GM23248 (cell line): ENCODE data around the gene STAG1. TPM values are rescaled to one million over a fixed set of nuclear protein-coding genes. Genes with fewer than 3 reads are reported as not detected.

ENCODE experiments used
- DNase-seq: peaks from one replicate; pipeline ENCODE4 v3.0.0-alpha.2; 2015
- H2AFZ ChIP-seq: fragments of 200-600 bp; sonication (generic); 2 replicates; pipeline ENCODE4 v1.6.1; 2016; ENCODE audit warnings: antibody characterized with exemption
- H3F3A ChIP-seq: fragments of 200-600 bp; sonication (generic); 2 replicates; pipeline ENCODE4 v1.6.1; 2016; ENCODE audit warnings: mild to moderate bottlenecking, antibody characterized with exemption, mixed run types; ENCODE audit not compliant: insufficient read depth
- H3K27ac ChIP-seq: fragments of 200-600 bp; sonication (generic); 2 replicates; pipeline ENCODE4 v1.5.1; 2016; ENCODE audit warnings: mild to moderate bottlenecking
- H3K27me3 ChIP-seq: fragments of 200-600 bp; sonication (generic); replicated peaks from 2 replicates; pipeline ENCODE4 v1.6.1; 2016; ENCODE audit warnings: mild to moderate bottlenecking; ENCODE audit not compliant: insufficient read depth
- H3K36me3 ChIP-seq: fragments of 200-600 bp; sonication (generic); 2 replicates; pipeline ENCODE4 v1.6.1; 2016; ENCODE audit warnings: low read depth, mild to moderate bottlenecking
- H3K4me1 ChIP-seq: fragments of 200-600 bp; sonication (generic); 2 replicates; pipeline ENCODE4 v1.6.1; 2016; ENCODE audit warnings: mild to moderate bottlenecking; ENCODE audit not compliant: insufficient read depth
- H3K4me2 ChIP-seq: fragments of 200-600 bp; sonication (generic); one replicate; pipeline ENCODE4 v1.6.1; 2016; ENCODE audit warnings: mild to moderate bottlenecking; ENCODE audit not compliant: unreplicated experiment
- H3K4me3 ChIP-seq: fragments of 200-600 bp; sonication (generic); 2 replicates; pipeline ENCODE4 v1.5.1; 2016; ENCODE audit warnings: mild to moderate bottlenecking
- H3K79me2 ChIP-seq: fragments of 200-600 bp; sonication (generic); 2 replicates; pipeline ENCODE4 v1.6.1; 2016; ENCODE audit warnings: mild to moderate bottlenecking; ENCODE audit not compliant: insufficient read depth
- H3K9ac ChIP-seq: fragments of 200-600 bp; sonication (generic); 2 replicates; pipeline ENCODE4 v1.6.1; 2016; ENCODE audit warnings: mild to moderate bottlenecking
- H3K9me2 ChIP-seq: fragments of 200-600 bp; sonication (generic); 2 replicates; pipeline ENCODE4 v1.6.1; 2016; ENCODE audit warnings: mixed run types, mild to moderate bottlenecking, moderate library complexity; ENCODE audit not compliant: insufficient read depth
- H3K9me3 ChIP-seq: fragments of 200-600 bp; sonication (generic); one replicate; pipeline ENCODE4 v1.6.1; 2017; ENCODE audit warnings: low read depth
- H4K20me1 ChIP-seq: fragments of 200-600 bp; sonication (generic); 2 replicates; pipeline ENCODE4 v1.6.0; 2016; ENCODE audit not compliant: insufficient read depth
- EZH2 ChIP-seq: fragments of 200-600 bp; sonication (generic); IDR thresholded peaks from 2 replicates; pipeline ENCODE4 v1.6.1; 2018; ENCODE audit warnings: antibody characterized with exemption, mild to moderate bottlenecking; ENCODE audit not compliant: insufficient read depth, poor library complexity, severe bottlenecking
- EZH2phosphoT487 ChIP-seq: fragments of 200-600 bp; sonication (generic); IDR thresholded peaks from 2 replicates; pipeline ENCODE4 v1.6.1; 2018; ENCODE audit warnings: antibody characterized with exemption, moderate library complexity, mild to moderate bottlenecking, low read depth; ENCODE audit not compliant: insufficient read depth
- WGBS, 2 experiments: methylation state at CpG; one replicate each; pipeline ENCODE4 v1.1.6; 2015 to 2017; ENCODE audit warnings: low lambda C conversion rate in 2 of 2, low coverage in 1 of 2; ENCODE audit errors: missing lambda C conversion rate in 2 of 2; 5-methylcytosine and 5-hydroxymethylcytosine counted together
- in situ Hi-C: fragments of 300-500 bp; cut with MboI; formaldehyde crosslinking; loops from 2 replicates; pipeline ENCODE4 v1.15.0; 2020
- polyA plus RNA-seq: library from polyadenylated mRNA; unstranded; fragments of >200 nt; fragmentation: Nextera tagmentation; extraction: Ambion mirVana; gene quantifications from 2 replicates; pipeline ENCODE4 v1.2.1, GENCODE V29; 2016
- total RNA-seq: library from RNA; depleted of rRNA; stranded (reverse); fragments of >200 nt; shearing (Covaris generic); gene quantifications from 2 replicates; pipeline ENCODE4 v1.2.3, GENCODE V29; 2014

The STAG1 gene
- total and polyA plus RNA-seq, 2 experiments from 2014 or later = 21.1 to 39.7 TPM

GRCh38 chr3:136676009-136676408 lies 76.2 kb downstream of the STAG1 start:
- H3K27ac ChIP-seq = no peak overlapping the region
- no peaks in the 10 kb centered on the region for H3K9me3 ChIP-seq
- H3K4me1 ChIP-seq = peaks cover 25% of the 10 kb centered on the region
- H3K9me2 ChIP-seq = no peaks in the 10 kb centered on the region
- H3K36me3 ChIP-seq = no peaks in the 10 kb centered on the region
- no peak overlapping the region for H2AFZ ChIP-seq
- no peak for TF ChIP-seq EZH2
- peaks cover 98% of the 10 kb centered on the region for H3K79me2 ChIP-seq
- H3K9ac ChIP-seq = no peak overlapping the region
- no peak overlapping the region for H3K4me3 ChIP-seq
- no peaks in the 10 kb centered on the region for H3K27me3 ChIP-seq
- no peak for DNase-seq
- no peaks in the 10 kb centered on the region for H3F3A ChIP-seq
- peaks cover 9% of the 10 kb centered on the region; the same call in 1 of the 2 replicates for H4K20me1 ChIP-seq
- H3K4me2 ChIP-seq = no peak overlapping the region
- in situ Hi-C loops = no loop called here

- Histone ChIP-seq H3K4me3 (no peak overlapping the region), H3K9ac (no peak overlapping the region), H3K4me1 (peaks cover 25% of the 10 kb centered on the region), H3K79me2 (peaks cover 98% of the 10 kb centered on the region), H4K20me1 (peaks cover 9% of the 10 kb centered on the region; the same call in 1 of the 2 replicates), H3K27ac (no peak overlapping the region), H3K27me3 (no peaks in the 10 kb centered on the region), H2AFZ (no peak overlapping the region), H3K36me3 (no peaks in the 10 kb centered on the region), H3K9me2 (no peaks in the 10 kb centered on the region), H3K9me3 (no peaks in the 10 kb centered on the region), H3K4me2 (no peak overlapping the region), H3F3A (no peaks in the 10 kb centered on the region)
- 95 to 100% methylated on average over 2 of the region's 2 CpGs for WGBS, 2 experiments
- in situ Hi-C loops = no loop called here
- TF ChIP-seq EZH2phosphoT487 (no peak), EZH2 (no peak)
- DNase-seq = no peak
Measured at GRCh38 chr3:136675150-136675858, 76.9 kb downstream of the STAG1 start.

DNA sequence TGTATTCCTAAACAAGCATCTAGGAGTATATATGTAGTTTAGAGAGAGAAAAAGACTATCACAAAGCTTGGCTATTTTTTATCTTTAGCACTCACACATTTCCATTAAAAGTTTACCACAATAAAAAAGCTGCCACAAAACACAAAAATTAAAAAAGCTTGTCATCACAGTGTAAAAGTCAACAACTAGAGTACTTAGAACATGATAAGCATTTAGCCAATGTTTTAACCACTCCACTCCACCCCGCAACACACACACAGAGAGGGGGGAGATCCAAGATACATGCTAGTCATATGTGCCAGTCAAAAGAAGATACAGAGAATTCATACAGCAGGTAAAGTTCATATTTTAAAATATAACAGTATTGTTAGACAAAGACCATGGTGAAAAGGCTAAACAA lies 79.7 kb downstream of the STAG1 start:
- Histone ChIP-seq H3K36me3 (no peaks in the 10 kb centered on the region), H3K4me1 (peaks cover 16% of the 10 kb centered on the region), H4K20me1 (peaks cover 9% of the 10 kb centered on the region; the same call in 1 of the 2 replicates), H3K27me3 (no peaks in the 10 kb centered on the region), H3K27ac (peak overlapping the region; percentile 50), H3K4me3 (no peak overlapping the region), H3K79me2 (peaks cover 99% of the 10 kb centered on the region), H3K9me3 (no peaks in the 10 kb centered on the region), H3F3A (no peaks in the 10 kb centered on the region), H2AFZ (no peak overlapping the region), H3K4me2 (no peak overlapping the region), H3K9ac (peak overlapping the region; percentile 13; the same call in 1 of the 2 replicates), H3K9me2 (no peaks in the 10 kb centered on the region)
- WGBS, 2 experiments = 94 to 100% methylated on average over 1 of the region's 1 CpG
- in situ Hi-C loops = no loop called here
- no peak for DNase-seq
- TF ChIP-seq EZH2 (no peak), EZH2phosphoT487 (no peak)

DNA sequence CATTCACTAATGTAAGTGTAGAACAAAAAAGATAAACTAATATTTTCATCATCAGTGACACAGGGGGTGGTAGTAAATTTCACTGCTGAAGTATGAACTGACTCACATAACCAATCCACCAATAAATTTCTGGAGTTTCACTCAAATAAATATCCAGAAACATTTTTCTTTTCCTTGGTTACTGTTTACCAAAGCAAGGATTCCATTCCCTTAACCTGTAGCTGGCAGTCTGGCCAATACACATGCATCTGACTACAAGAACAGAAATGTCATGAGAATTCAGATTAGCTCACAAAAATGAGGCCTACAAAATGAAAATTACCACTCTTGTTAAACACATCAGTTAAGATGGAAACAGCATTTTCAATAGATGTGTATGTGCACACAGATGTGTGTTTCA lies 80.3 kb downstream of the STAG1 start:
- Histone ChIP-seq H3F3A (no peaks in the 10 kb centered on the region), H3K9ac (peak overlapping the region; percentile 13; the same call in 1 of the 2 replicates), H3K36me3 (no peaks in the 10 kb centered on the region), H3K27ac (peak overlapping the region; percentile 50), H3K9me3 (no peaks in the 10 kb centered on the region), H3K27me3 (no peaks in the 10 kb centered on the region), H3K79me2 (peaks cover 99% of the 10 kb centered on the region), H2AFZ (no peak overlapping the region), H4K20me1 (peaks cover 9% of the 10 kb centered on the region; the same call in 1 of the 2 replicates), H3K4me2 (no peak overlapping the region), H3K4me3 (no peak overlapping the region), H3K4me1 (peaks cover 16% of the 10 kb centered on the region), H3K9me2 (no peaks in the 10 kb centered on the region)
- in situ Hi-C loops = no loop called here
- no peak for TF ChIP-seq EZH2phosphoT487
- TF ChIP-seq EZH2 = no peak
- peak; percentile 66 for DNase-seq
